ENCODE results near the gene CA6. TPM values are rescaled to one million over a fixed set of nuclear protein-coding genes. Genes with fewer than 3 reads are reported as not detected.

The CA6 gene
- total RNA-seq, 1 donor from 2014 or later, result not detected

GRCh38 chr1:8903410-8903809, 42.3 kb upstream of the CA6 start:
- Histone ChIP-seq H3K9me3 (replicated peaks) (no peaks in the 10 kb centered on the region), H3K4me3 (no peak overlapping the region), H3K27ac (replicated peaks) (no peak overlapping the region), H3K36me3 (no peaks in the 10 kb centered on the region), H3K27me3 (ENCODE audit: low read depth) (no peaks in the 10 kb centered on the region), H3K4me1 (peaks cover 9% of the 10 kb centered on the region)
- DNase-seq, result no peak
- no peak for TF ChIP-seq CTCF (IDR thresholded peaks at IDR 0.05; ENCODE audit: borderline replicate concordance)
- intact Hi-C loops (cut with micrococcal nuclease), result no loop called here

- no peak for DNase-seq
- TF ChIP-seq CTCF (IDR thresholded peaks at IDR 0.05; ENCODE audit: borderline replicate concordance), result no peak
- H3K36me3 ChIP-seq, result no peaks in the 10 kb centered on the region
Measured at GRCh38 chr1:8903908-8904650, 41.6 kb upstream of the CA6 start.

GRCh38 chr1:8905582-8906191, 40.0 kb upstream of the CA6 start:
- Histone ChIP-seq H3K27me3 (ENCODE audit: low read depth) (no peaks in the 10 kb centered on the region), H3K9me3 (replicated peaks) (no peaks in the 10 kb centered on the region), H3K27ac (replicated peaks) (no peak overlapping the region), H3K36me3 (no peaks in the 10 kb centered on the region), H3K4me3 (no peak overlapping the region), H3K4me1 (peaks cover 9% of the 10 kb centered on the region)
- DNase-seq, result no peak
- TF ChIP-seq CTCF (IDR thresholded peaks at IDR 0.05; ENCODE audit: borderline replicate concordance), result no peak
- intact Hi-C loops (cut with micrococcal nuclease), result no loop called here

More at GRCh38 chr1:8903908-8904650, 41.6 kb upstream of the CA6 start:
- Histone ChIP-seq H3K4me1 (peaks cover 9% of the 10 kb centered on the region), H3K27ac (replicated peaks) (no peak overlapping the region), H3K9me3 (replicated peaks) (no peaks in the 10 kb centered on the region), H3K4me3 (no peak overlapping the region), H3K27me3 (ENCODE audit: low read depth) (no peaks in the 10 kb centered on the region)
- intact Hi-C loops (cut with micrococcal nuclease), result no loop called here

- no peaks in the 10 kb centered on the region for H3K9me3 ChIP-seq (replicated peaks)
- TF ChIP-seq CTCF (IDR thresholded peaks at IDR 0.05; ENCODE audit: borderline replicate concordance), result no peak
- intact Hi-C loops (cut with micrococcal nuclease), result no loop called here
- H3K27me3 ChIP-seq (ENCODE audit: low read depth), result no peaks in the 10 kb centered on the region
- H3K4me3 ChIP-seq, result no peak overlapping the region
- DNase-seq, result no peak
- no peaks in the 10 kb centered on the region for H3K36me3 ChIP-seq
- no peak overlapping the region for H3K27ac ChIP-seq (replicated peaks)
- H3K4me1 ChIP-seq, result peaks cover 7% of the 10 kb centered on the region
Measured at GRCh38 chr1:8908388-8909151, 37.1 kb upstream of the CA6 start.

GRCh38 chr1:8910331-8910730, 35.3 kb upstream of the CA6 start:
- H3K27ac ChIP-seq (replicated peaks), result no peak overlapping the region
- intact Hi-C loops (cut with micrococcal nuclease), result loop anchor here (10.0 kb wide), 1 partner anchor 184 kb away; no protein-coding TSS in a partner anchor

More at GRCh38 chr1:8910331-8910730, 35.3 kb upstream of the CA6 start:
- no peak overlapping the region for H3K4me3 ChIP-seq
- no peaks in the 10 kb centered on the region for H3K27me3 ChIP-seq (ENCODE audit: low read depth)
- H3K4me1 ChIP-seq, result no peaks in the 10 kb centered on the region
- no peaks in the 10 kb centered on the region for H3K9me3 ChIP-seq (replicated peaks)
- H3K36me3 ChIP-seq, result no peaks in the 10 kb centered on the region
- DNase-seq, result no peak
- TF ChIP-seq CTCF (IDR thresholded peaks at IDR 0.05; ENCODE audit: borderline replicate concordance), result no peak

Data from left ventricle myocardium inferior (tissue), 1 donor.